GM12874 (cell line): ENCODE data around the gene CACNA1E.

Experiments used
- CTCF ChIP-seq: IDR thresholded peaks from 2 replicates; pipeline ENCODE4 v1.5.1; 2011; ENCODE audit warnings: low read depth, mild to moderate bottlenecking, control low read depth, low read length, moderate library complexity; ENCODE audit not compliant: insufficient read depth

CACNA1E gene

GRCh38 chr1:181587870-181588438 is 104.6 kb downstream of the CACNA1E start:
- 0 out of 2 replicates have a peak, but pooled peaks have one; percentile 21 for TF ChIP-seq CTCF

- TF ChIP-seq CTCF, result no peak
These were observed 105.3 kb downstream of the CACNA1E start for GRCh38 chr1:181588631-181589030.

GRCh38 chr1:181592255-181592859 is 109.0 kb downstream of the CACNA1E start:
- TF ChIP-seq CTCF, result no peak

- TF ChIP-seq CTCF, result no peak
These were observed 109.7 kb downstream of the CACNA1E start for GRCh38 chr1:181593042-181593441.

- TF ChIP-seq CTCF, result no peak
These were observed 111.2 kb downstream of the CACNA1E start for GRCh38 chr1:181594553-181594952.

GRCh38 chr1:181595234-181595633 is 111.9 kb downstream of the CACNA1E start:
- TF ChIP-seq CTCF, result no peak

- TF ChIP-seq CTCF, result no peak
These were observed 118.1 kb downstream of the CACNA1E start for GRCh38 chr1:181601186-181601950.
